Right lung (tissue), 10 donors: ENCODE measurements around the gene FOXD4L5. TPM values are rescaled to one million over a fixed set of nuclear protein-coding genes. Genes with fewer than 3 reads are reported as not detected.
"Not testable (repeated sequence)": the region's sequence is repeated elsewhere in the genome, so short reads cannot be mapped to it uniquely, and the experiment has no call there.

Experiments used
- DNase-seq, 2 donors: peaks; one replicate each; pipeline ENCODE4 v3.0.0-alpha.2; 2013
- long read RNA-seq, 8 donors: transcript quantifications; one replicate each; lab custom pipeline, GENCODE V29; 2026
- polyA plus RNA-seq, 5 donors: library from polyadenylated mRNA; unstranded; fragments of 120-200 nt; gene quantifications; one replicate each; pipeline versions ENCODE4 v1.2.1 to v1.2.3, GENCODE V29; 2013; ENCODE audit warnings: inconsistent platforms in 1 of 5, low replicate concordance in 1 of 5; ENCODE audit not compliant: insufficient read length in 5 of 5, insufficient read depth in 1 of 5

FOXD4L5 gene
- under 1 TPM in 4 of 5 donors, not detected in 1; 0.18 to 0.54 (median 0.37) TPM for polyA plus RNA-seq
- long read RNA-seq, donor 1 = 0 reads
- long read RNA-seq, donor 2 = 0 reads
- long read RNA-seq, donor 3 = 0 reads
- long read RNA-seq, donor 4 = 0 reads
- long read RNA-seq, donor 5 = 0 reads
- long read RNA-seq, donor 6 = 0 reads
- long read RNA-seq, donor 7 = 0 reads
- long read RNA-seq, donor 8 = 0 reads

DNA sequence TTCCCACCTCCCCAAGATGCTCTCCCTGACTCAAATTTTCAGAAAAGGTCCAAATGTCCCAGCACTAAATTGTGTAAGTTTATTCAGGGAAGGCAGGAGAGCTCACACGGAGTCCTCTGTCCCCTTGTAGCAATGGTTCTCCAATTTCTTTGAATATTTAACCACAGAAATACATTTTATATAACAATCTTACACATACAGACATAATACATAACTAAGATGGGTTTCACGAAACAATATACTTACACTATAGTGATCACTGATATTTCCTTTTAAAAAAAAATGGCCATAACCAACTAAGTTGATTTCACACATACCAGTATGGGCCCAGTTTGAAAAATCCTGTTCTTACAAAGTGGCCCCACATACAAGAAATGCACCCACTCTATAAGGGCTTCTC lies at the start of gene FOXD4L5:
FOXD4L5 (minus strand) TSS at position 101 of the 400 bp plus-strand sequence. CDS start 832 bp downstream, outside the sequence.
- not testable (repeated sequence) for DNase-seq

DNA sequence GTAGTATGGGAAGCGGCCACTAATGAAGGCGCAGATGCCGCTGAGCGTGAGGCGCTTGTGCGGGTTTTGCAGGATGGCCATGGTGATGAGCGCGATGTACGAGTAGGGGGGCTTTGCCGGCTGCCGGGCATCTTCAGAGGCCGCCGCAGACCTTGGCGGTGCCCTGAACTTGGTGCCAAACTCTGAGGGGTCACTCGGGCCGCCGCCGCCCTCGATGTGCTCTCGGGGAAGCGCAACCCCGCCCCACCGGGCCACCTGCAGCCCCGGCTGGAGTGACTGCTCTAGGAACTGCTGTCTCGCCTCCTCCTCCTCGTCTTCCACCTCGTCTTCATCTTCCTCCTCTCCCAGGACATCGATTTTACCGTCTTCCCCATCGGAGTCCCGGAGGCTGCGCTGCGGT lies 1.1 kb downstream of the FOXD4L5 start:
- DNase-seq = not testable (repeated sequence)

DNA sequence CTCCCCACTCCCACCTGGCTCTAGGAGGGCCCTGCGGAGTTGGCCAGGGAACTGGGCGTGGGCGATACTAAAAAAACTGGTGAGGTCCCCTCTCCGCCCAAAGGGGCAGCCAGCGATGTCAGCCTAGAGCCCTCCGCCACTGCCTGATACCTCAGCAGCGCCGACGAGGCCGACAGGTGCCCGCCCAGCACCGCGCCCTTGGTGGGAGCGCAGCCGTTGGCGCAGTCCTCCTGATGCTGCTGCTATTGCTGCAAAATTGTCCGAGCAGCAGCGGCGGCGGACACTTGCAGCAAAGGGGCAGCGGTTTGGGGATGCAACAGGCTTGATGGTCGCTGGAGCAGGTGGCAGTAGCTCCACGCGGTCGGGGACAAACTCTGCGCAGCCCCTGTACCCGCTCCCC lies 2.0 kb downstream of the FOXD4L5 start:
- DNase-seq = not testable (repeated sequence)
